CD14-positive monocyte (primary cell): ENCODE results near the gene POMC. TPM values are rescaled to one million over a fixed set of nuclear protein-coding genes. Genes with fewer than 3 reads are reported as not detected.

Source experiments
- DNase-seq, 3 donors: peaks; one replicate each; pipeline ENCODE4 v3.0.0-alpha.2; 2011 to 2022
- H2AFZ ChIP-seq: 2 replicates; pipeline ENCODE4 v1.6.0; 2012; ENCODE audit warnings: mild to moderate bottlenecking, low read depth, low read length, inconsistent platforms; ENCODE audit not compliant: insufficient read depth, poor library complexity, severe bottlenecking
- H3K27ac ChIP-seq, 2 donors: 1 replicate in 1 of 2; 2 replicates in 1 of 2; pipeline ENCODE4 v1.5.1; 2012 to 2013; ENCODE audit warnings: low read length in 2 of 2, control low read depth in 1 of 2, inconsistent platforms in 1 of 2, low read depth in 1 of 2, mild to moderate bottlenecking in 1 of 2
- H3K27me3 ChIP-seq, 2 donors: one replicate each; pipeline versions ENCODE4 v1.6.0 to v1.6.1; 2011 to 2013; ENCODE audit warnings: low read length in 2 of 2; ENCODE audit not compliant: control insufficient read depth in 2 of 2, insufficient read depth in 2 of 2
- H3K36me3 ChIP-seq, 2 donors: replicated peaks in 1 of 2; 1 replicate in 1 of 2; 2 replicates in 1 of 2; pipeline versions ENCODE4 v1.5.1 to v1.6.1; 2012 to 2013; ENCODE audit warnings: low read length in 2 of 2, control low read depth in 1 of 2, inconsistent platforms in 1 of 2, mild to moderate bottlenecking in 1 of 2; ENCODE audit not compliant: insufficient read depth in 2 of 2, control insufficient read depth in 1 of 2
- H3K4me1 ChIP-seq, 2 donors: 1 replicate in 1 of 2; 2 replicates in 1 of 2; pipeline versions ENCODE4 v1.5.1 to v1.6.1; 2012 to 2013; ENCODE audit warnings: low read length in 2 of 2, control low read depth in 1 of 2, inconsistent platforms in 1 of 2, mild to moderate bottlenecking in 1 of 2, moderate library complexity in 1 of 2; ENCODE audit not compliant: insufficient read depth in 2 of 2, control insufficient read depth in 1 of 2
- H3K4me2 ChIP-seq: replicated peaks from 2 replicates; pipeline ENCODE3; 2012; ENCODE audit warnings: low read length, moderate library complexity, mild to moderate bottlenecking; ENCODE audit not compliant: poor library complexity, severe bottlenecking; ENCODE audit errors: extremely low read depth
- H3K4me3 ChIP-seq, 3 experiments: fragments of 200-600 bp in 1 of 3; sonication (generic) in 1 of 3; replicated peaks in 1 of 3; 1 replicate in 2 of 3; 2 replicates in 1 of 3; pipeline ENCODE4 v1.5.1; 2011 to 2013; ENCODE audit warnings: low read length in 3 of 3, mild to moderate bottlenecking in 3 of 3, control low read depth in 2 of 3, low read depth in 2 of 3, inconsistent platforms in 1 of 3, moderate library complexity in 1 of 3
- H3K79me2 ChIP-seq: 2 replicates; pipeline ENCODE4 v1.6.0; 2012; ENCODE audit warnings: mild to moderate bottlenecking, control low read depth, inconsistent platforms, low read length, moderate library complexity; ENCODE audit not compliant: insufficient read depth
- H3K9ac ChIP-seq: 2 replicates; pipeline ENCODE4 v1.6.0; 2017; ENCODE audit warnings: low read length, mild to moderate bottlenecking; ENCODE audit not compliant: insufficient read depth, poor library complexity, severe bottlenecking
- H3K9me3 ChIP-seq, 2 donors: replicated peaks in 1 of 2; 1 replicate in 1 of 2; 2 replicates in 1 of 2; pipeline versions ENCODE4 v1.5.1 to v1.6.1; 2012 to 2013; ENCODE audit warnings: low read length in 2 of 2, control low read depth in 1 of 2; ENCODE audit not compliant: control insufficient read depth in 1 of 2, insufficient read depth in 1 of 2
- H4K20me1 ChIP-seq: 2 replicates; pipeline ENCODE4 v1.6.0; 2012; ENCODE audit warnings: mild to moderate bottlenecking, low read length, control low read depth, moderate library complexity; ENCODE audit not compliant: insufficient read depth
- H3K27ac Mint-ChIP-seq, 7 donors: one replicate each; pipeline ENCODE4 v1.8.0; 2020; ENCODE audit warnings: mild to moderate bottlenecking in 7 of 7, mixed read lengths in 7 of 7, moderate library complexity in 6 of 7, inconsistent platforms in 2 of 7
- H3K27me3 Mint-ChIP-seq, 3 donors: one replicate each; pipeline ENCODE4 v1.8.0; 2021 to 2022; ENCODE audit warnings: low read depth in 3 of 3, mild to moderate bottlenecking in 3 of 3, mixed read lengths in 3 of 3, moderate library complexity in 3 of 3, inconsistent platforms in 1 of 3
- H3K36me3 Mint-ChIP-seq, 2 donors: one replicate each; pipeline ENCODE4 v1.8.0; 2020; ENCODE audit warnings: mixed read lengths in 2 of 2, inconsistent platforms in 1 of 2, mild to moderate bottlenecking in 1 of 2
- H3K4me1 Mint-ChIP-seq: one replicate; pipeline ENCODE4 v1.8.0; 2020; ENCODE audit warnings: mild to moderate bottlenecking, mixed read lengths
- H3K4me3 Mint-ChIP-seq, 2 donors: one replicate each; pipeline ENCODE4 v1.8.0; 2020; ENCODE audit warnings: mild to moderate bottlenecking in 2 of 2, mixed read lengths in 2 of 2, moderate library complexity in 1 of 2
- H3K9me3 Mint-ChIP-seq, 7 donors: one replicate each; pipeline ENCODE4 v1.8.0; 2020 to 2022; ENCODE audit warnings: mixed read lengths in 7 of 7, mild to moderate bottlenecking in 6 of 7, moderate library complexity in 6 of 7, inconsistent platforms in 2 of 7
- WGBS: methylation state at CpG from one replicate; pipeline ENCODE4 v1.1.5; 2013; ENCODE audit warnings: missing lambda C conversion rate; ENCODE audit not compliant: insufficient coverage; 5-methylcytosine and 5-hydroxymethylcytosine counted together
- intact Hi-C, 2 donors: fragments of 100-400 bp; cut with micrococcal nuclease; formaldehyde crosslinking; loops; one replicate each; pipeline versions ENCODE4 v1.15.0 to v1.15.1; 2023
- polyA plus RNA-seq, 3 donors: library from polyadenylated mRNA; depleted of rRNA in 1 of 3; unstranded in 2 of 3; stranded (reverse) in 1 of 3; fragments of 300-500 nt in 2 of 3; fragments of >200 nt in 1 of 3; fragmentation: Illumina TruSeq in 2 of 3; gene quantifications; 1 replicate in 2 of 3; 2 replicates in 1 of 3; pipeline ENCODE4 v1.2.3, GENCODE V29; 2012 to 2021
- TF ChIP-seq, protein P1 (sequence below): fragments of 200-600 bp; IDR thresholded peaks from one replicate; pipeline ENCODE4 v1.8.0; 2022; ENCODE audit warnings: antibody characterized with exemption, mild to moderate bottlenecking

Gene POMC
- polyA plus RNA-seq, 3 donors: 3.5 to 4.7 (median 4.6) TPM

- DNase-seq: no peak
These were observed 36.6 kb downstream of the POMC start for GRCh38 chr2:25131567-25132298.

GRCh38 chr2:25131253-25131566 lies 37.2 kb downstream of the POMC start:
- TF ChIP-seq, protein P1, sequence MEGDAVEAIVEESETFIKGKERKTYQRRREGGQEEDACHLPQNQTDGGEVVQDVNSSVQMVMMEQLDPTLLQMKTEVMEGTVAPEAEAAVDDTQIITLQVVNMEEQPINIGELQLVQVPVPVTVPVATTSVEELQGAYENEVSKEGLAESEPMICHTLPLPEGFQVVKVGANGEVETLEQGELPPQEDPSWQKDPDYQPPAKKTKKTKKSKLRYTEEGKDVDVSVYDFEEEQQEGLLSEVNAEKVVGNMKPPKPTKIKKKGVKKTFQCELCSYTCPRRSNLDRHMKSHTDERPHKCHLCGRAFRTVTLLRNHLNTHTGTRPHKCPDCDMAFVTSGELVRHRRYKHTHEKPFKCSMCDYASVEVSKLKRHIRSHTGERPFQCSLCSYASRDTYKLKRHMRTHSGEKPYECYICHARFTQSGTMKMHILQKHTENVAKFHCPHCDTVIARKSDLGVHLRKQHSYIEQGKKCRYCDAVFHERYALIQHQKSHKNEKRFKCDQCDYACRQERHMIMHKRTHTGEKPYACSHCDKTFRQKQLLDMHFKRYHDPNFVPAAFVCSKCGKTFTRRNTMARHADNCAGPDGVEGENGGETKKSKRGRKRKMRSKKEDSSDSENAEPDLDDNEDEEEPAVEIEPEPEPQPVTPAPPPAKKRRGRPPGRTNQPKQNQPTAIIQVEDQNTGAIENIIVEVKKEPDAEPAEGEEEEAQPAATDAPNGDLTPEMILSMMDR: no peak
- H3K9me3 ChIP-seq: peaks cover 0 to 11% of the 10 kb centered on the region in 2 donors
- Mint-ChIP-seq H3K4me1 (peaks cover 20% of the 10 kb centered on the region), H3K27me3 (peaks cover 57 to 67% (median 63%) of the 10 kb centered on the region in 3 donors), H3K9me3 (peaks cover 0 to 17% (median 2%) of the 10 kb centered on the region in 7 donors), H3K27ac (no peak overlapping the region), H3K36me3 (peaks cover 3% of the 10 kb centered on the region in 2 donors), H3K4me3 (peak overlapping the region; percentile 73 to 86)
- H3K36me3 ChIP-seq: no peaks in the 10 kb centered on the region
- H3K9ac ChIP-seq: no peak overlapping the region
- no peak overlapping the region for H3K27ac ChIP-seq
- H3K4me1 ChIP-seq: peaks cover 8 to 16% of the 10 kb centered on the region in 2 donors
- peak overlapping the region; percentile 63 for H3K4me2 ChIP-seq
- H2AFZ ChIP-seq: peak overlapping the region; percentile 53
- no peaks in the 10 kb centered on the region for H4K20me1 ChIP-seq
- intact Hi-C loops: loop anchor here (2.0 to 5.0 kb wide), 2 partner anchors 89 to 152 kb away; partner anchors contain the start of gene EFR3B (in 1 of the 2)
- DNase-seq: no peak
- peaks cover 22 to 56% of the 10 kb centered on the region in 2 donors for H3K27me3 ChIP-seq
- no peaks in the 10 kb centered on the region for H3K79me2 ChIP-seq
- peak overlapping the region in 1 of 3 experiments; percentile 51 for H3K4me3 ChIP-seq
- WGBS: 37% methylated on average over 24 of the region's 24 CpGs

More at GRCh38 chr2:25131567-25132298, 36.6 kb downstream of the POMC start:
- peaks cover 8 to 16% of the 10 kb centered on the region in 2 donors for H3K4me1 ChIP-seq
- Mint-ChIP-seq H3K4me1 (peaks cover 20% of the 10 kb centered on the region), H3K27me3 (peaks cover 60 to 71% (median 67%) of the 10 kb centered on the region in 3 donors), H3K9me3 (peaks cover 0 to 17% (median 2%) of the 10 kb centered on the region in 7 donors), H3K36me3 (peaks cover 3% of the 10 kb centered on the region in 2 donors), H3K4me3 (peak overlapping the region; percentile 73 to 87), H3K27ac (no peak overlapping the region)
- H3K9me3 ChIP-seq: peaks cover 0 to 11% of the 10 kb centered on the region in 2 donors
- peak overlapping the region; percentile 63 for H3K4me2 ChIP-seq
- intact Hi-C loops: loop anchor here (2.0 to 5.0 kb wide), 2 partner anchors 89 to 153 kb away; partner anchors contain the start of gene EFR3B (in 1 of the 2)
- WGBS: 2% methylated on average over 33 of the region's 53 CpGs
- no peaks in the 10 kb centered on the region for H3K79me2 ChIP-seq
- no peak overlapping the region for H3K9ac ChIP-seq
- TF ChIP-seq, protein P1: no peak
- H3K27ac ChIP-seq: no peak overlapping the region
- peak overlapping the region; percentile 53 for H2AFZ ChIP-seq
- H3K36me3 ChIP-seq: no peaks in the 10 kb centered on the region
- peak overlapping the region in 1 of 3 experiments; percentile 51 for H3K4me3 ChIP-seq
- H4K20me1 ChIP-seq: no peaks in the 10 kb centered on the region
- H3K27me3 ChIP-seq: peaks cover 22 to 56% of the 10 kb centered on the region in 2 donors
